Fibroblast of villous mesenchyme (primary cell): ENCODE results near the gene TANK. TPM values are rescaled to one million over a fixed set of nuclear protein-coding genes. Genes with fewer than 3 reads are reported as not detected.

Experiments used
- DNase-seq: peaks from one replicate; pipeline ENCODE4 v3.0.0-alpha.2; 2010; ENCODE audit warnings: low read depth
- H3K4me3 ChIP-seq: 2 replicates; pipeline ENCODE4 v1.5.1; 2011; ENCODE audit warnings: low read depth, mild to moderate bottlenecking, low read length
- total RNA-seq: library from RNA; depleted of rRNA; stranded (reverse); fragments of >200 nt; gene quantifications from 2 replicates; pipeline ENCODE4 v1.2.3, GENCODE V29; 2012
- TF ChIP-seq, protein P1 (sequence below): IDR thresholded peaks from 2 replicates; pipeline ENCODE4 v1.5.1; 2012; ENCODE audit warnings: low read depth, mild to moderate bottlenecking, low read length; ENCODE audit not compliant: insufficient read depth

TANK gene
- total RNA-seq, 1 donor, result 100 TPM

- DNase-seq, result no peak
- no peak overlapping the region for H3K4me3 ChIP-seq
- TF ChIP-seq, protein P1, sequence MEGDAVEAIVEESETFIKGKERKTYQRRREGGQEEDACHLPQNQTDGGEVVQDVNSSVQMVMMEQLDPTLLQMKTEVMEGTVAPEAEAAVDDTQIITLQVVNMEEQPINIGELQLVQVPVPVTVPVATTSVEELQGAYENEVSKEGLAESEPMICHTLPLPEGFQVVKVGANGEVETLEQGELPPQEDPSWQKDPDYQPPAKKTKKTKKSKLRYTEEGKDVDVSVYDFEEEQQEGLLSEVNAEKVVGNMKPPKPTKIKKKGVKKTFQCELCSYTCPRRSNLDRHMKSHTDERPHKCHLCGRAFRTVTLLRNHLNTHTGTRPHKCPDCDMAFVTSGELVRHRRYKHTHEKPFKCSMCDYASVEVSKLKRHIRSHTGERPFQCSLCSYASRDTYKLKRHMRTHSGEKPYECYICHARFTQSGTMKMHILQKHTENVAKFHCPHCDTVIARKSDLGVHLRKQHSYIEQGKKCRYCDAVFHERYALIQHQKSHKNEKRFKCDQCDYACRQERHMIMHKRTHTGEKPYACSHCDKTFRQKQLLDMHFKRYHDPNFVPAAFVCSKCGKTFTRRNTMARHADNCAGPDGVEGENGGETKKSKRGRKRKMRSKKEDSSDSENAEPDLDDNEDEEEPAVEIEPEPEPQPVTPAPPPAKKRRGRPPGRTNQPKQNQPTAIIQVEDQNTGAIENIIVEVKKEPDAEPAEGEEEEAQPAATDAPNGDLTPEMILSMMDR, result no peak
These were observed 43.7 kb upstream of the TANK start for GRCh38 chr2:161116509-161116908.

- no peak for DNase-seq
- TF ChIP-seq, protein P1, result no peak
- H3K4me3 ChIP-seq, result no peak overlapping the region
These were observed 42.7 kb upstream of the TANK start for GRCh38 chr2:161117506-161117905.

DNA sequence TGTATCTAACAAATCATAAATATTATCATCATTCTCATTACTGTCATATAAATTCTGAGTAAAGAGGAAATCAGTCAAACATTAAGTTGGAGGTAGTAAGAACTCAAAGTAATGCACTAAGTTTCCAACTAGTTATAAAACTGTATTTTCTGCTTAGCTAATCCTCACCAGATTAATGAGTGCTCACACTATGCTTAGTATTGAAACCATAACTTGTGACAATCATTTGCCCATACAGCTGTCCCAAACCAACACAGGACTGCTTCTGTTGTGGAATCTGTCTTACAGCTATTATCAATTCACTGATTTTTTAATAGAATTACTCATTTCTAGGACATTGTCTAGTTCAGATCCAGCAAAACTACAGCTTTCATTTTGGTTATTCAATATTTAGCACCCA is 41.5 kb upstream of the TANK start:
- DNase-seq, result no peak

GRCh38 chr2:161119483-161119882 is 40.7 kb upstream of the TANK start:
- TF ChIP-seq, protein P1, result no peak
- no peak overlapping the region for H3K4me3 ChIP-seq
- DNase-seq, result no peak

More for the DNA sequence above, 41.5 kb upstream of the TANK start:
- H3K4me3 ChIP-seq, result no peak overlapping the region
- TF ChIP-seq, protein P1, result no peak

- no peak for DNase-seq
- TF ChIP-seq, protein P1, result no peak
- H3K4me3 ChIP-seq, result no peak overlapping the region
These were observed 39.5 kb upstream of the TANK start for GRCh38 chr2:161120775-161121174.

GRCh38 chr2:161121622-161122021 is 38.6 kb upstream of the TANK start:
- no peak overlapping the region for H3K4me3 ChIP-seq
- TF ChIP-seq, protein P1, result no peak
- DNase-seq, result no peak
